Measurements from ENCODE around the gene MCM3. TPM values are rescaled to one million over a fixed set of nuclear protein-coding genes. Genes with fewer than 3 reads are reported as not detected.

Gene MCM3
- total and polyA plus RNA-seq, 4 donors: 7.4 to 60.8 (median 12.3) TPM

DNA sequence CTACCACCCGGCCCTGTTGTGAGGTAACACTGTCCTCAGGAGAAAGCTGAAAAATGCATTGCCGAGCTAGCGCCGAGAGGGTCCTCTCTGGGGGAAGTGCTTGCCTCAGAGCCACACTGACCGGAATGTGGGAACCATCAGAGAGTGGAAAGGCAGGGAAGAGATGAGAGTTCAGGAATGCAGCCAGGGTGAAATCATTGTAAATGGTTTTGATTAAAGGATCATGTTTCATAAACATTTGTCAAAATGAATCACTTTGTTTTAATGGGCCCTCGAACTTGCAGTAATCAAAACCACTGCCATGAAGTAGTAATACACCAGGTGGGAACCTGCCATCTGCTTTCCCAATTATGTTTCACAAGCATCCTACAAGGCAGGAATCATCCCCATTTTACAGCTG is 23.3 kb downstream of the MCM3 start:
- WGBS: 89% methylated on average over 6 of the region's 6 CpGs

More for the DNA sequence above, 23.3 kb downstream of the MCM3 start:
- no peak overlapping the region for H3K27ac ChIP-seq (ENCODE audit: low read depth in 1 of 2, low read length in 2 of 2)
- no peaks in the 10 kb centered on the region for H3K27me3 ChIP-seq (ENCODE audit: control insufficient read depth in 4 of 4, insufficient read depth in 4 of 4, low read length in 3 of 4)
- peaks cover 2 to 26% (median 10%) of the 10 kb centered on the region in 4 donors for H3K36me3 ChIP-seq (ENCODE audit: control insufficient read depth in 4 of 4, insufficient read depth in 3 of 4, low read depth in 1 of 4, low read length in 3 of 4)
- TF ChIP-seq YY1 (IDR thresholded peaks at IDR 0.05) (no peak), RAD21 (IDR thresholded peaks at IDR 0.05) (no peak), FOXA2 (IDR thresholded peaks at IDR 0.05) (no peak), EGR1 (IDR thresholded peaks at IDR 0.05; ENCODE audit: low read depth in 2 of 2) (no peak), FOXA1 (IDR thresholded peaks at IDR 0.05) (no peak), NR2F2 (IDR thresholded peaks at IDR 0.05) (no peak), MAX (IDR thresholded peaks at IDR 0.05) (no peak), HNF4G (IDR thresholded peaks at IDR 0.05) (no peak), HNF4A (conservative IDR thresholded peaks at IDR 0.05) (no peak), GABPA (IDR thresholded peaks at IDR 0.05 in 1 of 2, conservative IDR thresholded peaks at IDR 0.05 in 1 of 2) (no peak), RXRA (IDR thresholded peaks at IDR 0.05) (no peak), JUND (IDR thresholded peaks at IDR 0.05) (no peak), TAF1 (conservative IDR thresholded peaks at IDR 0.05) (no peak), SP1 (IDR thresholded peaks at IDR 0.05) (no peak)
- TF ChIP-seq, protein P1, sequence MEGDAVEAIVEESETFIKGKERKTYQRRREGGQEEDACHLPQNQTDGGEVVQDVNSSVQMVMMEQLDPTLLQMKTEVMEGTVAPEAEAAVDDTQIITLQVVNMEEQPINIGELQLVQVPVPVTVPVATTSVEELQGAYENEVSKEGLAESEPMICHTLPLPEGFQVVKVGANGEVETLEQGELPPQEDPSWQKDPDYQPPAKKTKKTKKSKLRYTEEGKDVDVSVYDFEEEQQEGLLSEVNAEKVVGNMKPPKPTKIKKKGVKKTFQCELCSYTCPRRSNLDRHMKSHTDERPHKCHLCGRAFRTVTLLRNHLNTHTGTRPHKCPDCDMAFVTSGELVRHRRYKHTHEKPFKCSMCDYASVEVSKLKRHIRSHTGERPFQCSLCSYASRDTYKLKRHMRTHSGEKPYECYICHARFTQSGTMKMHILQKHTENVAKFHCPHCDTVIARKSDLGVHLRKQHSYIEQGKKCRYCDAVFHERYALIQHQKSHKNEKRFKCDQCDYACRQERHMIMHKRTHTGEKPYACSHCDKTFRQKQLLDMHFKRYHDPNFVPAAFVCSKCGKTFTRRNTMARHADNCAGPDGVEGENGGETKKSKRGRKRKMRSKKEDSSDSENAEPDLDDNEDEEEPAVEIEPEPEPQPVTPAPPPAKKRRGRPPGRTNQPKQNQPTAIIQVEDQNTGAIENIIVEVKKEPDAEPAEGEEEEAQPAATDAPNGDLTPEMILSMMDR (IDR thresholded peaks at IDR 0.05; ENCODE audit: low read depth, low read length, missing input control): no peak
- TF ChIP-seq, protein P2, sequence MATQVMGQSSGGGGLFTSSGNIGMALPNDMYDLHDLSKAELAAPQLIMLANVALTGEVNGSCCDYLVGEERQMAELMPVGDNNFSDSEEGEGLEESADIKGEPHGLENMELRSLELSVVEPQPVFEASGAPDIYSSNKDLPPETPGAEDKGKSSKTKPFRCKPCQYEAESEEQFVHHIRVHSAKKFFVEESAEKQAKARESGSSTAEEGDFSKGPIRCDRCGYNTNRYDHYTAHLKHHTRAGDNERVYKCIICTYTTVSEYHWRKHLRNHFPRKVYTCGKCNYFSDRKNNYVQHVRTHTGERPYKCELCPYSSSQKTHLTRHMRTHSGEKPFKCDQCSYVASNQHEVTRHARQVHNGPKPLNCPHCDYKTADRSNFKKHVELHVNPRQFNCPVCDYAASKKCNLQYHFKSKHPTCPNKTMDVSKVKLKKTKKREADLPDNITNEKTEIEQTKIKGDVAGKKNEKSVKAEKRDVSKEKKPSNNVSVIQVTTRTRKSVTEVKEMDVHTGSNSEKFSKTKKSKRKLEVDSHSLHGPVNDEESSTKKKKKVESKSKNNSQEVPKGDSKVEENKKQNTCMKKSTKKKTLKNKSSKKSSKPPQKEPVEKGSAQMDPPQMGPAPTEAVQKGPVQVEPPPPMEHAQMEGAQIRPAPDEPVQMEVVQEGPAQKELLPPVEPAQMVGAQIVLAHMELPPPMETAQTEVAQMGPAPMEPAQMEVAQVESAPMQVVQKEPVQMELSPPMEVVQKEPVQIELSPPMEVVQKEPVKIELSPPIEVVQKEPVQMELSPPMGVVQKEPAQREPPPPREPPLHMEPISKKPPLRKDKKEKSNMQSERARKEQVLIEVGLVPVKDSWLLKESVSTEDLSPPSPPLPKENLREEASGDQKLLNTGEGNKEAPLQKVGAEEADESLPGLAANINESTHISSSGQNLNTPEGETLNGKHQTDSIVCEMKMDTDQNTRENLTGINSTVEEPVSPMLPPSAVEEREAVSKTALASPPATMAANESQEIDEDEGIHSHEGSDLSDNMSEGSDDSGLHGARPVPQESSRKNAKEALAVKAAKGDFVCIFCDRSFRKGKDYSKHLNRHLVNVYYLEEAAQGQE (IDR thresholded peaks at IDR 0.05): no peak
- TF ChIP-seq, protein P3, sequence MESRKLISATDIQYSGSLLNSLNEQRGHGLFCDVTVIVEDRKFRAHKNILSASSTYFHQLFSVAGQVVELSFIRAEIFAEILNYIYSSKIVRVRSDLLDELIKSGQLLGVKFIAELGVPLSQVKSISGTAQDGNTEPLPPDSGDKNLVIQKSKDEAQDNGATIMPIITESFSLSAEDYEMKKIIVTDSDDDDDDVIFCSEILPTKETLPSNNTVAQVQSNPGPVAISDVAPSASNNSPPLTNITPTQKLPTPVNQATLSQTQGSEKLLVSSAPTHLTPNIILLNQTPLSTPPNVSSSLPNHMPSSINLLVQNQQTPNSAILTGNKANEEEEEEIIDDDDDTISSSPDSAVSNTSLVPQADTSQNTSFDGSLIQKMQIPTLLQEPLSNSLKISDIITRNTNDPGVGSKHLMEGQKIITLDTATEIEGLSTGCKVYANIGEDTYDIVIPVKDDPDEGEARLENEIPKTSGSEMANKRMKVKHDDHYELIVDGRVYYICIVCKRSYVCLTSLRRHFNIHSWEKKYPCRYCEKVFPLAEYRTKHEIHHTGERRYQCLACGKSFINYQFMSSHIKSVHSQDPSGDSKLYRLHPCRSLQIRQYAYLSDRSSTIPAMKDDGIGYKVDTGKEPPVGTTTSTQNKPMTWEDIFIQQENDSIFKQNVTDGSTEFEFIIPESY (IDR thresholded peaks at IDR 0.05): no peak
- TF ChIP-seq, protein P4, sequence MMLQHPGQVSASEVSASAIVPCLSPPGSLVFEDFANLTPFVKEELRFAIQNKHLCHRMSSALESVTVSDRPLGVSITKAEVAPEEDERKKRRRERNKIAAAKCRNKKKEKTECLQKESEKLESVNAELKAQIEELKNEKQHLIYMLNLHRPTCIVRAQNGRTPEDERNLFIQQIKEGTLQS (IDR thresholded peaks at IDR 0.05): no peak
- no peak overlapping the region for H3K9ac ChIP-seq (ENCODE audit: low read depth in 1 of 2, low read length in 2 of 2)
- H3K9me3 ChIP-seq (ENCODE audit: control insufficient read depth in 4 of 4, low read length in 3 of 4): no peaks in the 10 kb centered on the region
- no peak overlapping the region for H3K4me3 ChIP-seq (ENCODE audit: low read depth in 1 of 3, low read length in 3 of 3)
- H3K4me1 ChIP-seq (ENCODE audit: control insufficient read depth in 4 of 4, insufficient read depth in 4 of 4, low read length in 3 of 4): no peaks in the 10 kb centered on the region
- DNase-seq (ENCODE audit: low spot score): no peak

Data from liver (tissue), 9 donors.